ENCODE measurements around the gene MTFMT.

MTFMT gene

DNA sequence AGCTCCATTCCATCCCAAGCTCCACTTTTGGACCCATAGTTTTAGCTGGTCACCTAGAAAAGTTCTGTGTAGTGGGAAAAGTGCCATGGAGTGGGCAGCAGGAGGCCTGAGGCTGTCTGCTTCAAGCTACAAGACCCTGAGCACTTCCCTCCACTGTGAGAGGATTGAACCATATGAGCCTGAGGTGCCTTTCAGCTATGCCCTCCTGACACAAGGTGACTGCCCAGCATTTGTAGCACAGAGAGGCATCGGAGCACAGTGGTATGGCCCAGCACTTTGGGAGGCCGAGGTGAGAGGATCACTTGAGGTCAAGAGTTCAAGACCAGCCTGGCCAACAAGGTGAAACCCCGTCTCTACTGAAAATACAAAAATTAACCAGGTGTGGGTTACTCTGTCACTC lies 43.2 kb upstream of the MTFMT start:
- ChIA-PET POLR2A (ENCODE audit: low non-redundant PET) (no interaction called here), CTCF (interaction anchor here (1.0 kb wide), 1 partner anchor 18 kb away, joined by 3 read pairs; no protein-coding TSS in a partner anchor)
- no peak for DNase-seq (ENCODE audit: low spot score)
- H3K27ac ChIP-seq, result no peak overlapping the region
- TF ChIP-seq, protein P1, sequence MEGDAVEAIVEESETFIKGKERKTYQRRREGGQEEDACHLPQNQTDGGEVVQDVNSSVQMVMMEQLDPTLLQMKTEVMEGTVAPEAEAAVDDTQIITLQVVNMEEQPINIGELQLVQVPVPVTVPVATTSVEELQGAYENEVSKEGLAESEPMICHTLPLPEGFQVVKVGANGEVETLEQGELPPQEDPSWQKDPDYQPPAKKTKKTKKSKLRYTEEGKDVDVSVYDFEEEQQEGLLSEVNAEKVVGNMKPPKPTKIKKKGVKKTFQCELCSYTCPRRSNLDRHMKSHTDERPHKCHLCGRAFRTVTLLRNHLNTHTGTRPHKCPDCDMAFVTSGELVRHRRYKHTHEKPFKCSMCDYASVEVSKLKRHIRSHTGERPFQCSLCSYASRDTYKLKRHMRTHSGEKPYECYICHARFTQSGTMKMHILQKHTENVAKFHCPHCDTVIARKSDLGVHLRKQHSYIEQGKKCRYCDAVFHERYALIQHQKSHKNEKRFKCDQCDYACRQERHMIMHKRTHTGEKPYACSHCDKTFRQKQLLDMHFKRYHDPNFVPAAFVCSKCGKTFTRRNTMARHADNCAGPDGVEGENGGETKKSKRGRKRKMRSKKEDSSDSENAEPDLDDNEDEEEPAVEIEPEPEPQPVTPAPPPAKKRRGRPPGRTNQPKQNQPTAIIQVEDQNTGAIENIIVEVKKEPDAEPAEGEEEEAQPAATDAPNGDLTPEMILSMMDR (conservative IDR thresholded peaks at IDR 0.05; ENCODE audit: low read depth), result no peak

DNA sequence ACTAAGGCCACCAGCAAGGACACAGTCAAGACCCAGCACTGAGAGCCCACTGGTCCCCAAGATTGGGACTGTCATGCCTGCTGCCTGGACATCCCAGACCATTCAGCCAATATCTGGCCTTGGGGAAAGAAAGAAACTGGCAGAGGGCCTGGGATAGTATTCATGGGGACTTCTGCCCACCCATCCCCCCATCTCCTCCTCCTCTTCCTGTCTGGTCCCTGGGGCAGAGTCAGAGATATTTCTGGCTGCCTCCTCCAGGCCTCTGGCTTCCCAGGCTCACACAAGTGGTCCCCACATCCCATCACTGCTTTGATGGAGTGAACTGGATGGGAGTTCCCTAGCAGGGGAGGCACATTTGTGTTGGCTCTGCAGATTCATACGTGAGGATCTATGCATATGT lies 42.6 kb upstream of the MTFMT start:
- no peak for DNase-seq (ENCODE audit: low spot score)
- TF ChIP-seq, protein P1 (conservative IDR thresholded peaks at IDR 0.05; ENCODE audit: low read depth), result no peak
- ChIA-PET CTCF (interaction anchor here (1.0 kb wide), 1 partner anchor 18 kb away, joined by 3 read pairs; no protein-coding TSS in a partner anchor), POLR2A (ENCODE audit: low non-redundant PET) (no interaction called here)
- no peak overlapping the region for H3K27ac ChIP-seq

DNA sequence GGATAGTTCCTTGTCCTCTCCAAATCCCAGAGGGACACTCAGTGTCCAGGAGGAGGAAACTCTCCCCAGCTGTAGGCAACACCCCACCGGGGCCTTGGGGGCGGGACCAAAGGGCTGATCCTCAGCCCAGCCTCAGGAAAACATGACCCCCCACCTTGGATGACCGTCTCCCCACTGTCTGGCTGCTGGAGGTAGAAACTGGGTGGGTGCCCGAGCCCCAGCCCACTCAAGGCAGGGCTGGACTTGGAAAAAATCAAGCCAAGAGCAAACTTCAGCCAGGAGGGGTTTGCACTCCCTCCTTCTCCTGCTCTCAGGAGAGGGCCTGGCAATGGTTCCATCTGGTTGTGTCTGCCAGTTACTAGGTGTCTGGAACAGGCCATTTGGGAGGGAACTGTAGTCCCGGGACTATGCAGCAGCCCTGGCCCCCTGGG lies 42.0 kb upstream of the MTFMT start:
- POLR2A ChIA-PET (ENCODE audit: low non-redundant PET), result no interaction called here
- CTCF ChIA-PET, result interaction anchor here (0.7 kb wide), 1 partner anchor 646 kb away, joined by 3 read pairs; no protein-coding TSS in a partner anchor
- TF ChIP-seq, protein P1 (conservative IDR thresholded peaks at IDR 0.05; ENCODE audit: low read depth), result no peak
- no peak overlapping the region for H3K27ac ChIP-seq
- no peak for DNase-seq (ENCODE audit: low spot score)

DNA sequence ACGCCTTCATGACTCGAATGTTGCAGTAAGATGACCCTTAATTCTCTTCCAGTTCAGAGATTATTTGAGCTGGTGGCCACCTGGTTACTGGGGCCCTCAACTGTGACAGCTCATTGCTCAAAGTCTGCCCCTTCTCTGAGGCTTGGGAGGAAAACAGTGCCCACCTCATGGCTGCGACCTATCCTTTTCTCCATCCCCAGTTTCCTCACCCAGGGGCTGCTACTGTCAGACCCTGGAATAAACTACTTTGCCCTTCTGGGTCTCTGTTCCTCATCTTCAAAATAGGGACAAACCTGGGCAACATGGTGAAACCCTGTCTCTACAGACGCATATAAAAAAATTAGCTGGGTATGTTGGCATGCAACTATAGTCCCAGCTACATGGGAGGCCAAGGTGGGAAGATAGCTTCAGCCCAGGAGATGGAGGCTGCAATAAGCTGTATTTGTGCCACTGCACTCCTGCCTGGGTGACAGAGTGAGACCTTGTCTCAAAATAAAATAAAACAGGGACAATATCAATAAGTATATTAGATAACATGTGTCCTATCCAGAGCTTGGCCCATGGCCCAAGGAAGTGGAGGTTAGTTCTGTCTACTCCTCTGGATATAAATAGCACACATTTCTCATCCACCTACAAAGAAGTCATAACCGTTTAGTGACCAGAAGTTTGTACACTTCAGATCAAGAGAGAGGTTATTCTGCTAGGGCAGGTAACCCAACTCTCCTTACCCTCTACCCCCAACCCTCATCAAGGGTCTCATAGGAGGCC lies 40.5 kb upstream of the MTFMT start:
- ChIA-PET CTCF (interaction anchor here (1.2 kb wide), 1 partner anchor 36 kb away, joined by 5 read pairs; no protein-coding TSS in a partner anchor), POLR2A (ENCODE audit: low non-redundant PET) (interaction anchor here (0.6 kb wide), 2 partner anchors 9 to 124 kb away, joined by 3 read pairs; no protein-coding TSS in a partner anchor)
- no peak for DNase-seq (ENCODE audit: low spot score)
- H3K27ac ChIP-seq, result no peak overlapping the region
- TF ChIP-seq, protein P1 (conservative IDR thresholded peaks at IDR 0.05; ENCODE audit: low read depth), result no peak

DNA sequence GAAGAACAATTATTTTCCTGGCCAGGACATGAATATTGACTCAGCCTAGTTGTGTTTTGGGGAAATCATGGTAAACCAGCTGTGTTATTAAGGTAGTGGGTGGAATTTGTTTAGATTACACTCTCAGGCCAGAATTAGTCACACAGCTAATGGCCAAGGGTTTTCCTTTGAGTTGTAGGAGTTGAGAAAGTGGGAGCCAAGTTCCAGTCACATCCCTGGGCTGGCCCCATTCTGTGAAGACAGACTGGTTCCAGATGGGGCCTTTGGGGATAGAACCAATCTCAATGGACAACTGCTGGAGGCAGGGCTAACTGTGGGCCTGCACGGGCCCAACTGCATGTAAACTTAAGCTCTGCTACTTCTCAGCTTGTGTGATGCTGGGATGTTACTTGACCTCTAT lies 39.7 kb upstream of the MTFMT start:
- TF ChIP-seq, protein P1 (conservative IDR thresholded peaks at IDR 0.05; ENCODE audit: low read depth), result no peak
- no peak for DNase-seq (ENCODE audit: low spot score)
- H3K27ac ChIP-seq, result no peak overlapping the region
- ChIA-PET POLR2A (ENCODE audit: low non-redundant PET) (interaction anchor here (0.6 kb wide), 1 partner anchor 8 kb away, joined by 3 read pairs; no protein-coding TSS in a partner anchor), CTCF (interaction anchor here (1.2 kb wide), 1 partner anchor 35 kb away, joined by 5 read pairs; no protein-coding TSS in a partner anchor)

DNA sequence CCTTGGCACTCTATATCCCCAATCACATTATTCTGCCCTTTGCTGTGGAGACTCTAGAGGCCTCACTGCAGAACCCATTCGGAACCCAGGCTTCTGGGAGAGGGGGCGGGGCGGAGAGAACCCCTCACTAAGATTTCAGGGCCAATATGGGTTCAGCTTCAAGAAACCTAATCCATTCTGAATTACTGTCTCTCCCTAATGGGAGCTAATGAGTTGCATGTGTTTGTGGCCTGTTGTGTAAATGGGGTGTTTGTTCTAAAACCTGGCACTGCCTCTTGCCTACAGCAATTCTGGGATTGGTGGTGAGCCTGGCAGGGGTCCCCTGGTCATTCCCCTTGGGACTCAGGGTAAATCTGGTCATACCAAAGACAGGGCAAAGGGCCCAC lies 39.0 kb upstream of the MTFMT start:
- TF ChIP-seq, protein P1 (conservative IDR thresholded peaks at IDR 0.05; ENCODE audit: low read depth), result no peak
- DNase-seq (ENCODE audit: low spot score), result no peak
- no peak overlapping the region for H3K27ac ChIP-seq
- POLR2A ChIA-PET (ENCODE audit: low non-redundant PET), result no interaction called here
- CTCF ChIA-PET, result interaction anchor here (1.0 kb wide), 1 partner anchor 17 kb away, joined by 3 read pairs; no protein-coding TSS in a partner anchor
